H9 (cell line): Measurements from ENCODE around the gene LRMDA. TPM values are rescaled to one million over a fixed set of nuclear protein-coding genes. Genes with fewer than 3 reads are reported as not detected.

Source experiments
- DNase-seq: peaks from one replicate; pipeline ENCODE4 v3.0.0-alpha.2; 2017
- H2AFZ ChIP-seq: one replicate; pipeline ENCODE4 v1.6.1; 2013; ENCODE audit warnings: mild to moderate bottlenecking, low read length, control low read depth, moderate library complexity
- H2AK5ac ChIP-seq: 2 replicates; pipeline ENCODE4 v1.6.1; 2013; ENCODE audit warnings: low read length, control low read depth, mixed read lengths; ENCODE audit not compliant: insufficient read length
- H2BK120ac ChIP-seq: one replicate; pipeline ENCODE4 v1.6.1; 2013; ENCODE audit warnings: low read depth, mild to moderate bottlenecking, low read length, control low read depth, inconsistent platforms; ENCODE audit not compliant: poor library complexity, severe bottlenecking
- H2BK12ac ChIP-seq: 2 replicates; pipeline ENCODE4 v1.6.1; 2013; ENCODE audit warnings: low read length, control low read depth, mixed read lengths, low read depth; ENCODE audit not compliant: insufficient read length
- H2BK15ac ChIP-seq: 2 replicates; pipeline ENCODE4 v1.6.1; 2013; ENCODE audit warnings: low read depth, low read length, control low read depth
- H2BK20ac ChIP-seq: one replicate; pipeline ENCODE4 v1.6.1; 2013; ENCODE audit warnings: low read depth, mild to moderate bottlenecking, low read length, control low read depth, inconsistent platforms; ENCODE audit not compliant: poor library complexity, severe bottlenecking
- H2BK5ac ChIP-seq: 2 replicates; pipeline ENCODE4 v1.6.1; 2013; ENCODE audit warnings: low read length, control low read depth, mixed read lengths; ENCODE audit not compliant: insufficient read length
- H3K14ac ChIP-seq: 2 replicates; pipeline ENCODE4 v1.6.1; 2013; ENCODE audit warnings: low read length, control low read depth; ENCODE audit not compliant: insufficient read depth
- H3K18ac ChIP-seq: 2 replicates; pipeline ENCODE4 v1.6.1; 2013; ENCODE audit warnings: low read depth, mild to moderate bottlenecking, mixed read lengths, low read length, control low read depth; ENCODE audit not compliant: insufficient read length
- H3K23ac ChIP-seq: 2 replicates; pipeline ENCODE4 v1.6.1; 2013; ENCODE audit warnings: low read length, control low read depth, mixed read lengths, low read depth; ENCODE audit not compliant: insufficient read length
- H3K23me2 ChIP-seq: 2 replicates; pipeline ENCODE4 v1.6.1; 2013; ENCODE audit warnings: low read depth, mild to moderate bottlenecking, mixed read lengths, low read length, control low read depth; ENCODE audit not compliant: insufficient read length, poor library complexity, severe bottlenecking
- H3K27ac ChIP-seq: 2 replicates; pipeline ENCODE4 v1.5.1; 2013; ENCODE audit warnings: low read length, control low read depth, mixed read lengths, low read depth; ENCODE audit not compliant: insufficient read length
- H3K27me3 ChIP-seq: 2 replicates; pipeline ENCODE4 v1.6.1; 2013; ENCODE audit warnings: low read length, control low read depth, inconsistent platforms; ENCODE audit not compliant: insufficient read depth
- H3K4ac ChIP-seq: 2 replicates; pipeline ENCODE4 v1.6.1; 2013; ENCODE audit warnings: low read depth, mild to moderate bottlenecking, control low read depth, inconsistent platforms, low read length, moderate library complexity
- H3K4me1 ChIP-seq: 2 replicates; pipeline ENCODE4 v1.6.1; 2013; ENCODE audit warnings: low read length, control low read depth, inconsistent platforms; ENCODE audit not compliant: insufficient read depth
- H3K4me2 ChIP-seq: 2 replicates; pipeline ENCODE4 v1.6.1; 2013; ENCODE audit warnings: low read length, control low read depth, mixed read lengths; ENCODE audit not compliant: insufficient read length, insufficient read depth
- H3K56ac ChIP-seq: 2 replicates; pipeline ENCODE4 v1.6.1; 2013; ENCODE audit warnings: low read depth, mild to moderate bottlenecking, mixed read lengths, low read length, control low read depth; ENCODE audit not compliant: insufficient read length
- H3K79me1 ChIP-seq: 2 replicates; pipeline ENCODE4 v1.6.1; 2013; ENCODE audit warnings: low read depth, mild to moderate bottlenecking, moderate library complexity, low read length, control low read depth, inconsistent platforms; ENCODE audit not compliant: insufficient read depth, poor library complexity, severe bottlenecking
- H3K79me2 ChIP-seq: 2 replicates; pipeline ENCODE4 v1.6.1; 2013; ENCODE audit warnings: low read length, control low read depth, inconsistent platforms; ENCODE audit not compliant: insufficient read depth
- H3K9ac ChIP-seq: 2 replicates; pipeline ENCODE4 v1.6.1; 2013; ENCODE audit warnings: low read length, control low read depth, mixed read lengths; ENCODE audit not compliant: insufficient read length; ENCODE audit errors: extremely low read depth
- H3K9me3 ChIP-seq: one replicate; pipeline ENCODE4 v1.6.1; 2013; ENCODE audit warnings: low read depth, low read length, inconsistent platforms; ENCODE audit not compliant: control insufficient read depth
- H3T11ph ChIP-seq: one replicate; pipeline ENCODE4 v1.6.1; 2013; ENCODE audit warnings: mild to moderate bottlenecking, low read length, control low read depth, inconsistent platforms
- H4K20me1 ChIP-seq: one replicate; pipeline ENCODE4 v1.6.1; 2013; ENCODE audit not compliant: control insufficient read depth, insufficient read length, insufficient read depth
- H4K5ac ChIP-seq: 2 replicates; pipeline ENCODE4 v1.6.1; 2013; ENCODE audit warnings: low read depth, mild to moderate bottlenecking, mixed read lengths, low read length, control low read depth; ENCODE audit not compliant: insufficient read length
- H4K8ac ChIP-seq: replicated peaks from 2 replicates; pipeline ENCODE4 v1.6.1; 2013; ENCODE audit warnings: low read length, control low read depth, mixed read lengths, low read depth; ENCODE audit not compliant: insufficient read length
- H4K91ac ChIP-seq: 2 replicates; pipeline ENCODE4 v1.6.1; 2013; ENCODE audit warnings: low read depth, mild to moderate bottlenecking, moderate library complexity, mixed read lengths, low read length, control low read depth; ENCODE audit not compliant: insufficient read length
- H3K27ac Mint-ChIP-seq, 3 experiments: 2 replicates in 2 of 3; 3 replicates in 1 of 3; pipeline ENCODE4 v1.8.0; 2020 to 2021; ENCODE audit warnings: mixed read lengths in 3 of 3, mild to moderate bottlenecking in 1 of 3, moderate library complexity in 1 of 3
- H3K27me3 Mint-ChIP-seq: 2 replicates; pipeline ENCODE4 v1.8.0; 2021; ENCODE audit warnings: low read depth, mild to moderate bottlenecking, moderate library complexity, mixed read lengths
- H3K36me3 Mint-ChIP-seq, 3 experiments: 2 replicates in 2 of 3; 3 replicates in 1 of 3; pipeline ENCODE4 v1.8.0; 2020 to 2021; ENCODE audit warnings: low read depth in 3 of 3, mixed read lengths in 3 of 3; ENCODE audit not compliant: insufficient read depth in 1 of 3
- H3K4me1 Mint-ChIP-seq, 2 experiments: 2 replicates each; pipeline ENCODE4 v1.8.0; 2020; ENCODE audit warnings: mixed read lengths in 2 of 2
- H3K4me3 Mint-ChIP-seq, 2 experiments: 2 replicates in 1 of 2; 3 replicates in 1 of 2; pipeline ENCODE4 v1.8.0; 2020 to 2021; ENCODE audit warnings: mild to moderate bottlenecking in 2 of 2, mixed read lengths in 2 of 2, moderate library complexity in 1 of 2
- H3K9me3 Mint-ChIP-seq, 2 experiments: 2 replicates in 1 of 2; 3 replicates in 1 of 2; pipeline ENCODE4 v1.8.0; 2020; ENCODE audit warnings: mild to moderate bottlenecking in 2 of 2, mixed read lengths in 2 of 2, moderate library complexity in 1 of 2
- WGBS: extraction: QIAGEN DNeasy Blood & Tissue Kit; methylation state at CpG from one replicate; pipeline ENCODE4 v1.1.7; 2013; ENCODE audit warnings: missing lambda C conversion rate, low lambda C conversion rate, mixed read lengths; ENCODE audit not compliant: insufficient read length; ENCODE audit errors: extremely low coverage; 5-methylcytosine and 5-hydroxymethylcytosine counted together
- total RNA-seq: library from RNA; stranded (reverse); gene quantifications from 2 replicates; pipeline ENCODE4 v1.2.1, GENCODE V29; 2021
- TF ChIP-seq, protein P1 (sequence below): fragments of 200-600 bp; sonication (generic); conservative IDR thresholded peaks from 3 replicates; pipeline ENCODE4 v1.8.0; 2021; ENCODE audit warnings: antibody characterized with exemption, mild to moderate bottlenecking

The LRMDA gene
- total RNA-seq, 1 experiment from 2014 or later, result 1.8 TPM

DNA sequence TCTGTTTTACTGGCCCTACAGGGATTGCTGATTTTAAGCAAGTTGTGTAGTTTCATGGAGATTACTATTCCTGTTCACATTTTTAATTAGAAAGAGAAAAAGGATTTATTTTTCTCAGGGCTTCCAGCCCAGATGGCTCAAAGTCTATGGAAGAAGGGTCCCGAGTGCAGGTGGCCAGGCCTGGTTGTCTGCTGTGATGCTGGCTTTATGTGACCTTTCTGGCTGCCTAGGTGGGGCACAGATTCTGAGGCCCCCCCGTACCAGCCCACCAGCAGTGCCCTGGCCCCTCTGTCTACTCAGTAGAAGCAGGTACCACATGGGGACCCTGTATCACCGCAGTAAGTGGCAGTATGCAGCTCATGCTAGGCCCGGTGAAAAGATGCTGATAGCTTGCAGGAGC, 426.5 kb downstream of the LRMDA start:
- DNase-seq, result no peak
- peaks cover 27 to 28% of the 10 kb centered on the region in 2 experiments for H3K4me1 Mint-ChIP-seq
- WGBS, result no CpG with 5 or more reads among the region's 4 CpGs

More for the DNA sequence above, 426.5 kb downstream of the LRMDA start:
- no peaks in the 10 kb centered on the region for H3K23me2 ChIP-seq
- Mint-ChIP-seq H3K27ac (peak overlapping the region in 2 of 3 experiments; percentile 40 to 87; a peak in 1 of 7 replicates), H3K27me3 (no peaks in the 10 kb centered on the region), H3K9me3 (peaks cover 5 to 8% of the 10 kb centered on the region in 2 experiments; a peak in 4 of 5 replicates), H3K4me3 (no peak overlapping the region), H3K36me3 (peaks cover 0 to 8% (median 0%) of the 10 kb centered on the region in 3 experiments; a peak in 3 of 7 replicates)
- H3K9me3 ChIP-seq, result no peaks in the 10 kb centered on the region
- no peak overlapping the region for H3K23ac ChIP-seq
- H4K91ac ChIP-seq, result no peak overlapping the region
- H3K4me1 ChIP-seq, result no peaks in the 10 kb centered on the region; the same call in none of the 2 replicates
- no peak overlapping the region for H2BK15ac ChIP-seq
- no peak overlapping the region for H3K9ac ChIP-seq
- H2BK5ac ChIP-seq, result no peak overlapping the region
- H3K4me2 ChIP-seq, result no peak overlapping the region
- H2BK120ac ChIP-seq, result no peak overlapping the region
- no peaks in the 10 kb centered on the region for H3K79me2 ChIP-seq
- H3K56ac ChIP-seq, result no peak overlapping the region
- no peaks in the 10 kb centered on the region for H3K79me1 ChIP-seq
- no peak overlapping the region for H4K8ac ChIP-seq
- H3K18ac ChIP-seq, result no peak overlapping the region
- no peaks in the 10 kb centered on the region for H3K27me3 ChIP-seq
- no peak overlapping the region for H2BK12ac ChIP-seq
- TF ChIP-seq, protein P1, sequence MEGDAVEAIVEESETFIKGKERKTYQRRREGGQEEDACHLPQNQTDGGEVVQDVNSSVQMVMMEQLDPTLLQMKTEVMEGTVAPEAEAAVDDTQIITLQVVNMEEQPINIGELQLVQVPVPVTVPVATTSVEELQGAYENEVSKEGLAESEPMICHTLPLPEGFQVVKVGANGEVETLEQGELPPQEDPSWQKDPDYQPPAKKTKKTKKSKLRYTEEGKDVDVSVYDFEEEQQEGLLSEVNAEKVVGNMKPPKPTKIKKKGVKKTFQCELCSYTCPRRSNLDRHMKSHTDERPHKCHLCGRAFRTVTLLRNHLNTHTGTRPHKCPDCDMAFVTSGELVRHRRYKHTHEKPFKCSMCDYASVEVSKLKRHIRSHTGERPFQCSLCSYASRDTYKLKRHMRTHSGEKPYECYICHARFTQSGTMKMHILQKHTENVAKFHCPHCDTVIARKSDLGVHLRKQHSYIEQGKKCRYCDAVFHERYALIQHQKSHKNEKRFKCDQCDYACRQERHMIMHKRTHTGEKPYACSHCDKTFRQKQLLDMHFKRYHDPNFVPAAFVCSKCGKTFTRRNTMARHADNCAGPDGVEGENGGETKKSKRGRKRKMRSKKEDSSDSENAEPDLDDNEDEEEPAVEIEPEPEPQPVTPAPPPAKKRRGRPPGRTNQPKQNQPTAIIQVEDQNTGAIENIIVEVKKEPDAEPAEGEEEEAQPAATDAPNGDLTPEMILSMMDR, result no peak
- no peak overlapping the region for H2BK20ac ChIP-seq
- H2AFZ ChIP-seq, result no peak overlapping the region
- no peak overlapping the region for H4K5ac ChIP-seq
- no peak overlapping the region for H3T11ph ChIP-seq
- H3K27ac ChIP-seq, result no peak overlapping the region
- no peak overlapping the region for H2AK5ac ChIP-seq
- no peaks in the 10 kb centered on the region for H4K20me1 ChIP-seq
- H3K4ac ChIP-seq, result no peak overlapping the region
- no peak overlapping the region for H3K14ac ChIP-seq
